GM12864 (cell line): ENCODE data around the gene RHOT1.
"Not testable (repeated sequence)": the region's sequence is repeated elsewhere in the genome, so short reads cannot be mapped to it uniquely, and the experiment has no call there.

ENCODE experiments used
- DNase-seq: peaks from one replicate; pipeline ENCODE4 v3.0.0-alpha.2; 2011; ENCODE audit warnings: low read depth
- H3K4me3 ChIP-seq: 2 replicates; pipeline ENCODE4 v1.5.1; 2011; ENCODE audit warnings: mild to moderate bottlenecking, low read depth, low read length, control low read depth
- CTCF ChIP-seq: IDR thresholded peaks from 2 replicates; pipeline ENCODE4 v1.5.1; 2011; ENCODE audit warnings: low read depth, mild to moderate bottlenecking, moderate library complexity, low read length, control low read depth, inconsistent platforms; ENCODE audit errors: missing control alignments

The RHOT1 gene

GRCh38 chr17:32124985-32125847 is 17.1 kb upstream of the RHOT1 start:
- no peak for TF ChIP-seq CTCF
- H3K4me3 ChIP-seq, result no peak overlapping the region
- DNase-seq, result no peak

- H3K4me3 ChIP-seq, result no peak overlapping the region
- DNase-seq, result no peak
- no peak for TF ChIP-seq CTCF
Observed at GRCh38 chr17:32125848-32126153, 16.5 kb upstream of the RHOT1 start.

GRCh38 chr17:32126325-32126724 is 16.0 kb upstream of the RHOT1 start:
- H3K4me3 ChIP-seq, result no peak overlapping the region
- TF ChIP-seq CTCF, result no peak
- no peak for DNase-seq

GRCh38 chr17:32126746-32127145 is 15.6 kb upstream of the RHOT1 start:
- DNase-seq, result no peak
- no peak for TF ChIP-seq CTCF
- H3K4me3 ChIP-seq, result no peak overlapping the region; the same call in 1 of the 2 replicates

GRCh38 chr17:32127158-32127897 is 15.0 kb upstream of the RHOT1 start:
- peak; percentile 43 for DNase-seq
- no peak for TF ChIP-seq CTCF
- peak overlapping the region; percentile 63 for H3K4me3 ChIP-seq

- peak overlapping the region; percentile 63; the same call in 1 of the 2 replicates for H3K4me3 ChIP-seq
- DNase-seq, result not testable (repeated sequence)
Observed at GRCh38 chr17:32128470-32128869, 13.8 kb upstream of the RHOT1 start.

GRCh38 chr17:32135497-32136117 is 6.7 kb upstream of the RHOT1 start:
- H3K4me3 ChIP-seq, DNase-seq: not testable (repeated sequence)

GRCh38 chr17:32136856-32137255 is 5.4 kb upstream of the RHOT1 start:
- no peak for DNase-seq
- no peak for TF ChIP-seq CTCF
- H3K4me3 ChIP-seq, result no peak overlapping the region

GRCh38 chr17:32139504-32139903 is 2.8 kb upstream of the RHOT1 start:
- H3K4me3 ChIP-seq, DNase-seq: not testable (repeated sequence)
